Loucy (cell line): ENCODE results near the gene PNPLA2.

Source experiments
- H2AFZ ChIP-seq: fragments of 200-600 bp; sonication (generic); 2 replicates; pipeline ENCODE4 v1.6.0; 2016; ENCODE audit warnings: antibody characterized with exemption, mild to moderate bottlenecking, low read length, moderate library complexity
- H3F3A ChIP-seq: fragments of 200-600 bp; 2 replicates; pipeline ENCODE4 v1.6.0; 2016; ENCODE audit warnings: antibody characterized with exemption, low read depth, mild to moderate bottlenecking
- H3K27me3 ChIP-seq: fragments of 200-600 bp; sonication (generic); 2 replicates; pipeline ENCODE4 v1.6.1; 2014; ENCODE audit warnings: low read length, mild to moderate bottlenecking; ENCODE audit not compliant: insufficient read depth, poor library complexity, severe bottlenecking
- H3K36me3 ChIP-seq: fragments of 200-600 bp; sonication (generic); 2 replicates; pipeline ENCODE4 v1.6.1; 2016; ENCODE audit warnings: low read length; ENCODE audit not compliant: insufficient read depth
- H3K4me1 ChIP-seq: fragments of 200-600 bp; sonication (generic); 2 replicates; pipeline ENCODE4 v1.5.1; 2014; ENCODE audit warnings: low read length, mild to moderate bottlenecking; ENCODE audit not compliant: insufficient read depth, poor library complexity, severe bottlenecking
- H3K4me2 ChIP-seq: fragments of 200-600 bp; sonication (generic); 2 replicates; pipeline ENCODE4 v1.6.0; 2014; ENCODE audit warnings: antibody characterized with exemption, low read length, low read depth, mild to moderate bottlenecking; ENCODE audit not compliant: poor library complexity, severe bottlenecking
- H3K4me3 ChIP-seq: fragments of 200-600 bp; sonication (generic); 2 replicates; pipeline ENCODE4 v1.5.1; 2014; ENCODE audit warnings: low read length, mild to moderate bottlenecking, mixed read lengths; ENCODE audit not compliant: poor library complexity, severe bottlenecking
- H3K79me2 ChIP-seq: fragments of 200-600 bp; sonication (generic); 2 replicates; pipeline ENCODE4 v1.6.1; 2014; ENCODE audit warnings: low read length; ENCODE audit not compliant: insufficient read depth
- H3K9ac ChIP-seq: fragments of 200-600 bp; sonication (generic); 2 replicates; pipeline ENCODE4 v1.6.0; 2014; ENCODE audit warnings: mild to moderate bottlenecking, low read depth, low read length, moderate library complexity; ENCODE audit not compliant: poor library complexity, severe bottlenecking
- H3K9me2 ChIP-seq: fragments of 200-600 bp; sonication (generic); replicated peaks from 2 replicates; pipeline ENCODE4 v1.6.1; 2016; ENCODE audit warnings: low read depth, low read length, mixed read lengths
- H3K9me3 ChIP-seq: fragments of 200-600 bp; sonication (generic); 2 replicates; pipeline ENCODE4 v1.6.1; 2014; ENCODE audit warnings: mild to moderate bottlenecking, antibody characterized with exemption, low read length, low read depth; ENCODE audit not compliant: insufficient read depth
- H4K20me1 ChIP-seq: fragments of 200-600 bp; sonication (generic); 2 replicates; pipeline ENCODE4 v1.6.0; 2014; ENCODE audit warnings: antibody characterized with exemption, low read length, mild to moderate bottlenecking; ENCODE audit not compliant: insufficient read depth, poor library complexity, severe bottlenecking
- CTCF ChIP-seq: fragments of 200-600 bp; sonication (generic); conservative IDR thresholded peaks from 2 replicates; pipeline ENCODE4 v1.5.1; 2014; ENCODE audit warnings: mild to moderate bottlenecking, antibody characterized with exemption, low read length
- EZH2phosphoT487 ChIP-seq: fragments of 200-600 bp; IDR thresholded peaks from 2 replicates; pipeline ENCODE4 v1.6.1; 2018; ENCODE audit warnings: antibody characterized with exemption, mild to moderate bottlenecking, moderate library complexity, borderline replicate concordance

Gene PNPLA2

GRCh38 chr11:779955-780532 is 38.7 kb upstream of the PNPLA2 start:
- Histone ChIP-seq H3K36me3 (no peaks in the 10 kb centered on the region), H3F3A (no peaks in the 10 kb centered on the region), H3K9me2 (no peaks in the 10 kb centered on the region), H3K27me3 (no peaks in the 10 kb centered on the region), H4K20me1 (peaks cover 29% of the 10 kb centered on the region), H2AFZ (no peak overlapping the region), H3K4me3 (no peak overlapping the region), H3K9ac (no peak overlapping the region), H3K4me1 (peaks cover 19% of the 10 kb centered on the region), H3K79me2 (peaks cover 39% of the 10 kb centered on the region), H3K4me2 (no peak overlapping the region), H3K9me3 (no peaks in the 10 kb centered on the region)
- TF ChIP-seq CTCF (no peak), EZH2phosphoT487 (no peak)

- Histone ChIP-seq H3K9ac (no peak overlapping the region), H4K20me1 (peaks cover 10% of the 10 kb centered on the region), H3K79me2 (peaks cover 19% of the 10 kb centered on the region), H3K4me2 (no peak overlapping the region), H3K36me3 (no peaks in the 10 kb centered on the region), H3K9me3 (no peaks in the 10 kb centered on the region), H3F3A (no peaks in the 10 kb centered on the region), H3K4me3 (no peak overlapping the region), H3K4me1 (peaks cover 12% of the 10 kb centered on the region), H2AFZ (no peak overlapping the region), H3K27me3 (no peaks in the 10 kb centered on the region), H3K9me2 (no peaks in the 10 kb centered on the region)
- TF ChIP-seq CTCF: no peak
These were observed 36.2 kb upstream of the PNPLA2 start for GRCh38 chr11:782264-783174.

GRCh38 chr11:783581-784015 is 35.1 kb upstream of the PNPLA2 start:
- H2AFZ ChIP-seq: no peak overlapping the region
- no peak for TF ChIP-seq CTCF
- no peak for TF ChIP-seq EZH2phosphoT487
- H3K9me3 ChIP-seq: no peaks in the 10 kb centered on the region
- no peak overlapping the region for H3K4me3 ChIP-seq
- no peaks in the 10 kb centered on the region for H3F3A ChIP-seq
- peaks cover 9% of the 10 kb centered on the region; the same call in 1 of the 2 replicates for H3K79me2 ChIP-seq
- no peaks in the 10 kb centered on the region for H3K9me2 ChIP-seq
- H3K4me1 ChIP-seq: peaks cover 6% of the 10 kb centered on the region
- H3K36me3 ChIP-seq: no peaks in the 10 kb centered on the region
- H3K27me3 ChIP-seq: no peaks in the 10 kb centered on the region
- no peak overlapping the region for H3K4me2 ChIP-seq
- H3K9ac ChIP-seq: no peak overlapping the region
- peaks cover 6% of the 10 kb centered on the region for H4K20me1 ChIP-seq
